ENCODE measurements around the gene OR13C8. TPM values are rescaled to one million over a fixed set of nuclear protein-coding genes. Genes with fewer than 3 reads are reported as not detected.

OR13C8 gene
- total RNA-seq, 1 experiment from 2014 or later: not detected

DNA sequence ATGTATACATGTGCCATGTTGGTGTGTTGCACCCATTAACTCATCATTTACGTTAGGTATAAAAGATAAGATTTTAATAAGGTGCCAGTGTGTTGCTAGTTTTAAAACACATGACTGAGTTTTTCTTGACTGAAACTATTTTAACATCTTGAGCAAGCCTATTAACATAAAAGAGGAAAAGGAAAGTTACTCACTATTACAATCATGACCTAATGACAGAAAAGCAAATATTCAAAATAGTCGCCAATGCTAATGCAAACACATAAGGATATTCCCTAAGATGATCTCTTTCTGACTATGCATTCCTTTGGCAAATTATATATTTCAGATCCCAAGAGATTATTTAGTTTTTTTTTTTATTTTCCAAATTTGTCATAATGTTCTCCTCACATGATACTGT lies 42.2 kb downstream of the OR13C8 start:
- no peak for DNase-seq (ENCODE audit: low read depth)

DNA sequence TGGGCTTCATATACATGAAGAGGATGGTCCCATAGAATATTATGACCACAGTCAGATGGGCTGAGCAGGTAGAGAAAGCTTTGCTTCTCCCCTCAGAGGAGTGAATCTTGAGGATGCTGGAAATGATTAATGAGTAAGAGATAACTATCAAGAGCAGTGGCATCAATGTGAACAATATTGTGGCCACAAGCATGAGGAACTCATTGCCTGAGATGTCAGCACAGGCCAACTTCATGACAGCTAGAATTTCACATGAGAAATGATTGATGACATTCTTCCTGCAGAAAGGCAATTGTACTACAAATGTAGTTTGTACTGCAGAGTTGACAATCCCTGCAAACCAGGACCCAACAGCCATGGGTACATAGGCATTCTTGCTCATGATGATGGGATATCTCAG lies 48.5 kb downstream of the OR13C8 start:
- DNase-seq (ENCODE audit: low read depth): no peak

DNA sequence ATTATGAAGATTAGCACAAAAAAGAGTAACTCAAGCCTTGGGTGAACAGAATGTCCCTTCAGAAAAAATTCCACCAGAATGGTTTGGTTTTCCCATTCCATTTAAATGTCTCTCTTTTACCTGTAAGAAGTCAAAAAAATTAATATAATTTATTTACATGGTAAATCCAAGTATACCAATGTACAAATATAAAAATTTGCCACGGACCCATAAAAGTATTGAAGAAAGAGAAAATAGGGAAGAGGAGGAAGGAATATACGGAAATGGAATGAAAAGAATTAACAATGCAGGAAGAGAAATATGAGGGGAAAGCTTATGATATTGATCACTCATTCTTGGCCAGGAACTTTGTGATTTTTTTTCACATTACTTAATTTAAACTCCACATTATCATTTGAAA lies 49.1 kb downstream of the OR13C8 start, which contains the start of gene OR13C9:
TSS of gene OR13C9 (minus strand) at position 101 of the 400 bp plus-strand sequence. CDS start at position 101, 0 bp downstream.
- DNase-seq (ENCODE audit: low read depth): no peak

Other genes starting within 250 kb of the OR13C8 start
- not detected in 2 replicates for gene OR13F1, start 64.9 kb upstream of the OR13C8 start, total RNA-seq (2014; rRNA removed; shearing (Covaris generic))
- not detected in 2 replicates for gene OR13C4, start 42.0 kb upstream of the OR13C8 start, total RNA-seq (2014; rRNA removed; shearing (Covaris generic))
- gene OR13C3, start 32.3 kb upstream of the OR13C8 start, total RNA-seq (2014; rRNA removed; shearing (Covaris generic)): not detected in 2 replicates
- gene OR13C5, start 30.2 kb downstream of the OR13C8 start, total RNA-seq (2014; rRNA removed; shearing (Covaris generic)): not detected in 2 replicates
- gene OR13C2, start 36.5 kb downstream of the OR13C8 start, total RNA-seq (2014; rRNA removed; shearing (Covaris generic)): not detected in 2 replicates
- gene OR13C9, start 49.0 kb downstream of the OR13C8 start, total RNA-seq (2014; rRNA removed; shearing (Covaris generic)): not detected in 2 replicates
- gene OR13D1, start 125.3 kb downstream of the OR13C8 start, total RNA-seq (2014; rRNA removed; shearing (Covaris generic)): not detected in 2 replicates
- gene NIPSNAP3A, start 178.5 kb downstream of the OR13C8 start, total RNA-seq (2014; rRNA removed; shearing (Covaris generic)): 76.8 and 93.5 TPM in 2 replicates
- 2.1 and 2.6 TPM in 2 replicates for gene NIPSNAP3B, start 195.0 kb downstream of the OR13C8 start, total RNA-seq (2014; rRNA removed; shearing (Covaris generic))

Data from RPMI7951 (cell line).